ENCODE measurements around the gene AKT3. TPM values are rescaled to one million over a fixed set of nuclear protein-coding genes. Genes with fewer than 3 reads are reported as not detected.

Gene AKT3
- total RNA-seq, 6 donors from 2014 or later: 23.0 to 51.2 (median 46.8) TPM

GRCh38 chr1:243483071-243483771 lies 366.8 kb downstream of the AKT3 start:
- H3K4me3 ChIP-seq: peak overlapping the region in 3 of 4 donors; percentile 23 to 49 (median 45)
- DNase-seq: peak in 1 of 2 donors; percentile 80
- H3K9me3 ChIP-seq: no peaks in the 10 kb centered on the region
- no peaks in the 10 kb centered on the region for H3K27me3 ChIP-seq
- no peak for ATAC-seq (ENCODE audit: low FRiP score in 2 of 2)
- no peak overlapping the region for H3K27ac ChIP-seq
- 37 to 42% methylated on average over 31 to 55 of the region's 60 CpGs for WGBS, 2 donors
- peaks cover 5 to 18% (median 10%) of the 10 kb centered on the region in 4 donors for H3K4me1 ChIP-seq
- H3K36me3 ChIP-seq: no peaks in the 10 kb centered on the region
- TF ChIP-seq POLR2A (IDR thresholded peaks at IDR 0.05) (no peak), CTCF (IDR thresholded peaks at IDR 0.05) (peak in 1 of 6 experiments; percentile 11)

GRCh38 chr1:243482141-243483022 lies 367.7 kb downstream of the AKT3 start:
- H3K9me3 ChIP-seq: no peaks in the 10 kb centered on the region
- H3K27ac ChIP-seq: no peak overlapping the region
- DNase-seq (peak in 1 of 2 donors; percentile 57), ATAC-seq (ENCODE audit: low FRiP score in 2 of 2) (peak; percentile 59 to 60)
- no peaks in the 10 kb centered on the region for H3K36me3 ChIP-seq
- 38 to 51% methylated on average over 23 to 25 of the region's 25 CpGs for WGBS, 2 donors
- H3K27me3 ChIP-seq: no peaks in the 10 kb centered on the region
- H3K4me3 ChIP-seq: peak overlapping the region in 3 of 4 donors; percentile 23 to 49 (median 45)
- H3K4me1 ChIP-seq: peaks cover 5 to 18% (median 10%) of the 10 kb centered on the region in 4 donors
- TF ChIP-seq POLR2A (IDR thresholded peaks at IDR 0.05): no peak
- no peak for TF ChIP-seq CTCF (IDR thresholded peaks at IDR 0.05)
- no peak for TF ChIP-seq EP300 (IDR thresholded peaks at IDR 0.05)
- no peak for TF ChIP-seq POLR2AphosphoS5 (IDR thresholded peaks at IDR 0.05)

GRCh38 chr1:243481101-243481500 lies 368.9 kb downstream of the AKT3 start:
- Histone ChIP-seq H3K9me3 (no peaks in the 10 kb centered on the region), H3K27me3 (no peaks in the 10 kb centered on the region), H3K36me3 (peaks cover 0 to under 1% (median 0%) of the 10 kb centered on the region in 4 donors), H3K4me1 (peaks cover 5 to 18% (median 10%) of the 10 kb centered on the region in 4 donors), H3K27ac (no peak overlapping the region), H3K4me3 (no peak overlapping the region)
- TF ChIP-seq POLR2A (IDR thresholded peaks at IDR 0.05) (no peak), POLR2AphosphoS5 (IDR thresholded peaks at IDR 0.05) (no peak), EP300 (IDR thresholded peaks at IDR 0.05) (no peak)
- 96% methylated on average over 5 of the region's 5 CpGs for WGBS, 2 donors
- ATAC-seq (ENCODE audit: low FRiP score in 2 of 2) (no peak), DNase-seq (no peak)

- Histone ChIP-seq H3K4me3 (no peak overlapping the region), H3K36me3 (peaks cover 0 to 3% (median 1%) of the 10 kb centered on the region in 4 donors), H3K9me3 (no peaks in the 10 kb centered on the region), H3K4me1 (peaks cover 13 to 24% (median 15%) of the 10 kb centered on the region in 4 donors), H3K27ac (no peak overlapping the region), H3K27me3 (no peaks in the 10 kb centered on the region)
- DNase-seq (no peak), ATAC-seq (ENCODE audit: low FRiP score in 2 of 2) (no peak)
- WGBS, 2 donors: 86 to 95% methylated on average over 7 of the region's 7 CpGs
- no peak for TF ChIP-seq POLR2AphosphoS5 (IDR thresholded peaks at IDR 0.05)
- TF ChIP-seq CTCF (IDR thresholded peaks at IDR 0.05): no peak
- TF ChIP-seq EP300 (IDR thresholded peaks at IDR 0.05): no peak
- no peak for TF ChIP-seq POLR2A (IDR thresholded peaks at IDR 0.05)
These were observed 372.2 kb downstream of the AKT3 start for GRCh38 chr1:243477731-243478290.

GRCh38 chr1:243475966-243476365 lies 374.1 kb downstream of the AKT3 start:
- peaks cover 9 to 27% (median 15%) of the 10 kb centered on the region in 4 donors for H3K4me1 ChIP-seq
- peaks cover 0 to 3% (median 1%) of the 10 kb centered on the region in 4 donors for H3K36me3 ChIP-seq
- DNase-seq: no peak
- ATAC-seq (ENCODE audit: low FRiP score in 2 of 2): no peak
- no peaks in the 10 kb centered on the region for H3K9me3 ChIP-seq
- H3K4me3 ChIP-seq: no peak overlapping the region
- no peak overlapping the region for H3K27ac ChIP-seq
- TF ChIP-seq POLR2A (IDR thresholded peaks at IDR 0.05): no peak
- no peak for TF ChIP-seq EP300 (IDR thresholded peaks at IDR 0.05)
- TF ChIP-seq POLR2AphosphoS5 (IDR thresholded peaks at IDR 0.05): no peak
- no peak for TF ChIP-seq CTCF (IDR thresholded peaks at IDR 0.05)
- WGBS, 2 donors: 87 to 89% methylated on average over 7 of the region's 7 CpGs
- no peaks in the 10 kb centered on the region for H3K27me3 ChIP-seq

Data from upper lobe of left lung (tissue), 6 donors.